GM18870 (cell line): Measurements from ENCODE around the gene RPL35A.

ENCODE experiments used
- ATAC-seq: cut with Tn5 transposase; IDR thresholded peaks from one replicate; pipeline ENCODE4 v1.9.1; 2021; ENCODE audit warnings: moderate library complexity; ENCODE audit not compliant: unreplicated experiment

The RPL35A gene

DNA sequence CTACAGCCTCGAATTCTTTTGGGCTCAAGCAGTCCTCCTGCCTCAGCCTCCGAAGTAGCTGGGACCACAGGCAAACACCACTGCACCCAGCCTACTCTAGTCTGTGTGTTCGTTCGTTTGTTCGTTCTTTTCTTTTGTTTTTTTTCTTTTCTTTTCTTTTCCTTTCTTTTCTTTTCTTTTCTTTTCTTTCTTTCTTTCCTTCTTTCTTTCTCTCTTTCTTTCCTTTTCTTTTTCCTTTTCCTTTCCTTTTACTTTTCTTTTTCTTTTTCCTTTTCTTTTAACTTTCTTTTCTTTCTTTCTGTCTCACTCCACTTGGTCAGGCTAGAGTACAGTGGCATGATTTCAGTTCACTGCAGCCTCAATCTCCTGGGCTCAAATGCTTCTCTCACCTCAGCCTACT lies 46.9 kb downstream of the RPL35A start:
- no peak for ATAC-seq

DNA sequence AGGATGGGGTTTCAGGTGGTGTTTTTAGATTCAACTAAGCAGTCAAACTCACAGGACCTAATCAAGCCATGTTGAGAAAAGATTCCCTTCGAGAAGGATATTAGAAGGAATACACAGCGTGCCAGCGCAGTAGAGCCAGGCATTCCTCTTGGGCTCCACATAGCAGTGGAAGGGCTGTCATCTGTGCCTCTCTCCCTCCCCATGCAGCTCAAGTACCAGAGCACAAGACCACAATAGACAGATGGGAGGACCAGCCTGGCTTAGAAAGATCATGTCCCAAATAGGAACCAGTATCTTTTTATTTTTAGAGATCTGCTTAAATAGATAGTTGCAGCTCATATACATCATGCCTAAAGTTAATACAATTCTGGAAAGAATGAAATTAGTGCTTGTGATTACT lies 47.9 kb downstream of the RPL35A start:
- ATAC-seq = no peak
